IMR-90 (cell line): ENCODE data around the gene ROCK2. TPM values are rescaled to one million over a fixed set of nuclear protein-coding genes. Genes with fewer than 3 reads are reported as not detected.

Experiments used
- ATAC-seq: fragments of 200-7000 bp; cut with Tn5 transposase; 2 replicates; pipeline ENCODE4 v1.9.1; 2020; ENCODE audit warnings: low read depth, mild to moderate bottlenecking, moderate library complexity
- BruUV-seq: library from RNA; stranded (reverse); fragments of 400-500 nt; replicated peaks from 2 replicates; lab custom pipeline; 2021; lab: Mats Ljungman, UMichigan
- CTCF ChIA-PET: fragments of 300-600 bp; formaldehyde crosslinking; extraction: SDS; loops from one replicate; lab custom pipeline; 2021; ENCODE audit warnings: antibody characterized with exemption; lab: Yijun Ruan, JAX
- POLR2A ChIA-PET: fragments of 300-600 bp; sonication (Branson Sonifier 250); formaldehyde crosslinking; loops from one replicate; lab custom pipeline; 2022; ENCODE audit warnings: antibody characterized with exemption; ENCODE audit not compliant: unreplicated experiment; lab: Charles Lee
- DNase-seq: peaks from one replicate; pipeline ENCODE4 v3.0.0; 2013
- H2AFZ ChIP-seq: replicated peaks from 2 replicates; pipeline ENCODE3; 2013; ENCODE audit warnings: low read length, mild to moderate bottlenecking; ENCODE audit not compliant: poor library complexity
- H2AK5ac ChIP-seq: 2 replicates; pipeline ENCODE4 v1.6.1; 2013; ENCODE audit warnings: low read depth, low read length, inconsistent platforms
- H2AK9ac ChIP-seq: replicated peaks from 2 replicates; pipeline ENCODE3; 2013; ENCODE audit warnings: mild to moderate bottlenecking, low read depth, low read length, moderate library complexity; ENCODE audit not compliant: poor library complexity
- H2BK120ac ChIP-seq: 2 replicates; pipeline ENCODE4 v1.6.1; 2013; ENCODE audit warnings: low read depth, low read length, inconsistent platforms
- H2BK15ac ChIP-seq: 3 replicates; pipeline ENCODE4 v1.6.1; 2013; ENCODE audit warnings: low read depth, low read length, inconsistent platforms
- H2BK20ac ChIP-seq: 2 replicates; pipeline ENCODE4 v1.6.1; 2013; ENCODE audit warnings: low read depth, mild to moderate bottlenecking, inconsistent platforms, low read length, moderate library complexity
- H2BK5ac ChIP-seq: 2 replicates; pipeline ENCODE4 v1.6.1; 2013; ENCODE audit warnings: mild to moderate bottlenecking, low read depth, low read length, inconsistent platforms; ENCODE audit not compliant: poor library complexity, severe bottlenecking
- H3K14ac ChIP-seq: replicated peaks from 2 replicates; pipeline ENCODE4 v1.6.1; 2013; ENCODE audit warnings: low read depth, low read length, inconsistent platforms
- H3K18ac ChIP-seq: 2 replicates; pipeline ENCODE4 v1.6.1; 2013; ENCODE audit warnings: low read depth, low read length, control low read depth
- H3K23ac ChIP-seq: 2 replicates; pipeline ENCODE4 v1.6.1; 2013; ENCODE audit warnings: low read depth, low read length, inconsistent platforms
- H3K27ac ChIP-seq: 2 replicates; pipeline ENCODE4 v1.5.1; 2013; ENCODE audit warnings: mild to moderate bottlenecking, control low read depth, low read length; ENCODE audit not compliant: insufficient read depth
- H3K27me3 ChIP-seq: 2 replicates; pipeline ENCODE4 v1.6.1; 2013; ENCODE audit warnings: low read length; ENCODE audit not compliant: control insufficient read depth, insufficient read depth
- H3K36me3 ChIP-seq: 2 replicates; pipeline ENCODE4 v1.6.1; 2013; ENCODE audit warnings: low read length, mixed read lengths; ENCODE audit not compliant: control insufficient read depth, insufficient read depth
- H3K4ac ChIP-seq: 2 replicates; pipeline ENCODE4 v1.6.1; 2013; ENCODE audit warnings: low read depth, low read length, inconsistent platforms
- H3K4me1 ChIP-seq: 2 replicates; pipeline ENCODE4 v1.6.1; 2013; ENCODE audit warnings: low read length, mixed read lengths; ENCODE audit not compliant: control insufficient read depth, insufficient read depth
- H3K4me2 ChIP-seq: 2 replicates; pipeline ENCODE4 v1.6.1; 2013; ENCODE audit warnings: low read depth, mild to moderate bottlenecking, control low read depth, low read length, moderate library complexity
- H3K4me3 ChIP-seq: 2 replicates; pipeline ENCODE4 v1.5.1; 2013; ENCODE audit warnings: low read depth, mild to moderate bottlenecking, control low read depth, low read length, moderate library complexity; ENCODE audit not compliant: insufficient read depth
- H3K56ac ChIP-seq: 2 replicates; pipeline ENCODE4 v1.6.1; 2013; ENCODE audit warnings: low read length, inconsistent platforms; ENCODE audit not compliant: insufficient read depth; ENCODE audit errors: extremely low read depth
- H3K79me1 ChIP-seq, 2 experiments: 2 replicates each; pipeline ENCODE4 v1.6.1; 2013; ENCODE audit warnings: low read length in 2 of 2, inconsistent platforms in 1 of 2, low read depth in 1 of 2
- H3K9ac ChIP-seq: 2 replicates; pipeline ENCODE4 v1.6.1; 2013; ENCODE audit warnings: low read depth, low read length, control low read depth
- H3K9me1 ChIP-seq: 2 replicates; pipeline ENCODE4 v1.6.1; 2013; ENCODE audit warnings: low read length, inconsistent platforms; ENCODE audit not compliant: insufficient read depth
- H3K9me3 ChIP-seq: 2 replicates; pipeline ENCODE4 v1.6.1; 2013; ENCODE audit warnings: low read length; ENCODE audit not compliant: control insufficient read depth, insufficient read depth
- H4K20me1 ChIP-seq: 2 replicates; pipeline ENCODE4 v1.6.1; 2013; ENCODE audit warnings: low read length, inconsistent platforms; ENCODE audit not compliant: insufficient read depth
- H4K5ac ChIP-seq: 2 replicates; pipeline ENCODE4 v1.6.1; 2013; ENCODE audit warnings: mild to moderate bottlenecking, low read depth, low read length, control low read depth
- H4K8ac ChIP-seq, 2 experiments: 2 replicates each; pipeline ENCODE4 v1.6.1; 2013; ENCODE audit warnings: low read depth in 2 of 2, low read length in 2 of 2, control low read depth in 1 of 2, inconsistent platforms in 1 of 2
- H4K91ac ChIP-seq: 2 replicates; pipeline ENCODE4 v1.6.1; 2013; ENCODE audit warnings: low read depth, low read length, inconsistent platforms; ENCODE audit not compliant: insufficient read depth
- CHD1 ChIP-seq: IDR thresholded peaks from 2 replicates; pipeline ENCODE4 v1.6.1; 2012; ENCODE audit warnings: low read depth, low read length, improper control_type of control experiment
- FOS ChIP-seq: fragments of 150-350 bp; IDR thresholded peaks from 2 replicates; pipeline ENCODE4 v1.6.1; 2016; ENCODE audit warnings: low read depth, low read length
- MXI1 ChIP-seq: IDR thresholded peaks from 2 replicates; pipeline ENCODE4 v1.6.1; 2012; ENCODE audit warnings: low read depth, mild to moderate bottlenecking, low read length, moderate library complexity, borderline replicate concordance
- NFE2L2 ChIP-seq: fragments of 150-350 bp; IDR thresholded peaks from 2 replicates; pipeline ENCODE4 v1.6.1; 2016; ENCODE audit warnings: low read depth, mild to moderate bottlenecking, low read length
- RCOR1 ChIP-seq: IDR thresholded peaks from 2 replicates; pipeline ENCODE4 v1.6.1; 2012; ENCODE audit warnings: mild to moderate bottlenecking, low read length, improper control_type of control experiment; ENCODE audit not compliant: insufficient replicate concordance
- RFX5 ChIP-seq: IDR thresholded peaks from 2 replicates; pipeline ENCODE4 v1.8.0; 2012; ENCODE audit warnings: low read depth, mild to moderate bottlenecking, low read length, moderate library complexity
- SMC3 ChIP-seq: fragments of 150-350 bp; IDR thresholded peaks from 2 replicates; pipeline ENCODE4 v1.6.1; 2016; ENCODE audit warnings: low read depth, mild to moderate bottlenecking, antibody characterized with exemption, low read length, moderate library complexity
- WGBS, 2 experiments: methylation state at CpG; one replicate each; pipeline versions ENCODE4 v1.1.5 to v1.1.7; 2013; ENCODE audit warnings: missing lambda C conversion rate in 2 of 2; ENCODE audit not compliant: insufficient read length in 1 of 2; ENCODE audit errors: extremely low coverage in 2 of 2; 5-methylcytosine and 5-hydroxymethylcytosine counted together
- dilution Hi-C: fragments of 300-500 bp; cut with HindIII; formaldehyde crosslinking; loops from one replicate; pipeline ENCODE4 v1.14.3; 2018; ENCODE audit warnings: low sequenced_read_pairs; ENCODE audit not compliant: unreplicated experiment
- in situ Hi-C: fragments of 300-500 bp; cut with MboI; formaldehyde crosslinking; loops from 3 replicates; pipeline ENCODE4 v1.14.3; 2019; ENCODE audit warnings: low sequenced_read_pairs, inconsistent platforms, mixed read lengths
- intact Hi-C: fragments of 100-400 bp; cut with micrococcal nuclease; formaldehyde crosslinking; loops from 2 replicates; pipeline ENCODE4 v1.10.0; 2022
- polyA plus RNA-seq, 3 experiments: library from polyadenylated mRNA; depleted of rRNA; stranded (reverse); fragments of >200 nt; gene quantifications; 2 replicates each; pipeline ENCODE4 v1.2.3, GENCODE V29; 2012; ENCODE audit warnings: low replicate concordance in 1 of 3
- total RNA-seq: library from RNA; depleted of rRNA; stranded (reverse); fragments of >200 nt; gene quantifications from 2 replicates; pipeline ENCODE4 v1.2.3, GENCODE V29; 2012
- TF ChIP-seq, protein P1 (sequence below): fragments of 150-350 bp; IDR thresholded peaks from 2 replicates; pipeline ENCODE4 v1.6.1; 2016; ENCODE audit warnings: low read depth, mild to moderate bottlenecking, low read length, moderate library complexity, borderline replicate concordance
- TF ChIP-seq, protein P2 (sequence below): fragments of 150-350 bp; IDR thresholded peaks from 2 replicates; pipeline ENCODE4 v1.6.1; 2017; ENCODE audit warnings: mild to moderate bottlenecking, antibody characterized with exemption, low read length, low read depth

ROCK2 gene
- total and polyA plus RNA-seq, 2 of the 4 experiments (the other 2 are of a cell fraction), result 9.0 to 28.3 TPM

DNA sequence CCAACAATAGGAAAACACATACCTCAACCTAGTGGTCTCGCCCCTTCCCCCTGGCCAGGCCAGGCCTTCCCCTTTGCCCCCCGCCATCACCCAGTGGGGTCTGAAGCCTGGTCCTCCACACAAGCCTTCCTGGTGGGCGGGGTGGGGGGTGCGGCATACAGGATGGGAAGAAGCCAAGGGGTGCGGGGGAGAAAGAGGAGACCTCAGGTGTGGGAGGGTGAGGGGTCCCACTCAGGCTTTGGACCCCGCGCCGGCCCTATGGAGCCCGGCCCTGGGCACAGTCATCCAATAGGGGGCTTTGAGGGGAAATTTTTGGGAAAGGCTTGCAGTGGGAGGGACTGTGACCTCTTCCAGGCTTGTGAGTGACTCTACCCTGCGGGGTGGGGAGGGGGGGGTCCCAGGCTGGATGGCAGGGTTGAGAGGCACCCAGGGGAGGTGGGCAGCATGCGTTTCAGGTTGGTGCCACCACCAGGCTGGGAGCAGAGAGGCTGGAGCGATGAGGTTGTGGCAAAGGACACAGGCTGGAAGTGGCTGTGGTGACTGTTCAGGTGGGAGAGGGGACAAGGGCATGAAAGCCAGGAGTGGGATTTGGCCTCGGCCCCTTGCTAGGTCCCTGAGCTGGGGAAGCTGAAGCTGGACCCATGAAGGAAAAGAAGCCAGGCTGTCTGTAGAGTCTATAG, 187.9 kb downstream of the ROCK2 start:
- no peak overlapping the region for H2BK5ac ChIP-seq
- no peak overlapping the region for H2BK120ac ChIP-seq
- no peak overlapping the region for H4K5ac ChIP-seq
- no peak for DNase-seq
- H3K4ac ChIP-seq, result no peak overlapping the region
- no peak for ATAC-seq
- no peaks in the 10 kb centered on the region for H3K27me3 ChIP-seq
- H3K18ac ChIP-seq, result no peak overlapping the region
- no peak overlapping the region for H3K14ac ChIP-seq
- H2BK15ac ChIP-seq, result no peak overlapping the region
- dilution Hi-C loops (no loop called here), intact Hi-C loops (no loop called here), in situ Hi-C loops (no loop called here)
- POLR2A ChIA-PET, result no interaction called here
- H4K91ac ChIP-seq, result no peak overlapping the region
- 100% methylated on average over 7 of the region's 13 CpGs; no CpG with 5 or more reads in 1 of the 2 experiments for WGBS, 2 experiments
- peaks cover 2% of the 10 kb centered on the region for H3K36me3 ChIP-seq
- H3K9me3 ChIP-seq, result no peaks in the 10 kb centered on the region
- 0 out of 2 replicates have a peak overlapping the region, but pooled peaks have one; percentile 90 for H3K4me2 ChIP-seq
- no peak overlapping the region for H3K23ac ChIP-seq
- H3K9me1 ChIP-seq, result peaks cover 4% of the 10 kb centered on the region
- H3K4me3 ChIP-seq, result no peak overlapping the region
- peaks cover 0 to 6% of the 10 kb centered on the region in 2 experiments; a peak in 2 of 4 replicates for H3K79me1 ChIP-seq
- CTCF ChIA-PET, result no interaction called here
- H4K8ac ChIP-seq, result no peak overlapping the region; a peak in 1 of 4 replicates
- H3K27ac ChIP-seq, result no peak overlapping the region
- H2AK9ac ChIP-seq, result no peak overlapping the region
- no peak overlapping the region for H2BK20ac ChIP-seq
- peaks cover 5% of the 10 kb centered on the region; the same call in 1 of the 2 replicates for H3K4me1 ChIP-seq
- H2AFZ ChIP-seq, result no peak overlapping the region
- BruUV-seq, result no TSS peak
- H3K9ac ChIP-seq, result no peak overlapping the region; the same call in 1 of the 2 replicates
- H2AK5ac ChIP-seq, result no peak overlapping the region
- no peak overlapping the region for H3K56ac ChIP-seq
- TF ChIP-seq SMC3 (no peak), NFE2L2 (no peak), RCOR1 (no peak), FOS (no peak), MXI1 (no peak), CHD1 (no peak), RFX5 (no peak)
- TF ChIP-seq, protein P1, sequence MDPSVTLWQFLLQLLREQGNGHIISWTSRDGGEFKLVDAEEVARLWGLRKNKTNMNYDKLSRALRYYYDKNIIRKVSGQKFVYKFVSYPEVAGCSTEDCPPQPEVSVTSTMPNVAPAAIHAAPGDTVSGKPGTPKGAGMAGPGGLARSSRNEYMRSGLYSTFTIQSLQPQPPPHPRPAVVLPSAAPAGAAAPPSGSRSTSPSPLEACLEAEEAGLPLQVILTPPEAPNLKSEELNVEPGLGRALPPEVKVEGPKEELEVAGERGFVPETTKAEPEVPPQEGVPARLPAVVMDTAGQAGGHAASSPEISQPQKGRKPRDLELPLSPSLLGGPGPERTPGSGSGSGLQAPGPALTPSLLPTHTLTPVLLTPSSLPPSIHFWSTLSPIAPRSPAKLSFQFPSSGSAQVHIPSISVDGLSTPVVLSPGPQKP, result no peak
- TF ChIP-seq, protein P2, sequence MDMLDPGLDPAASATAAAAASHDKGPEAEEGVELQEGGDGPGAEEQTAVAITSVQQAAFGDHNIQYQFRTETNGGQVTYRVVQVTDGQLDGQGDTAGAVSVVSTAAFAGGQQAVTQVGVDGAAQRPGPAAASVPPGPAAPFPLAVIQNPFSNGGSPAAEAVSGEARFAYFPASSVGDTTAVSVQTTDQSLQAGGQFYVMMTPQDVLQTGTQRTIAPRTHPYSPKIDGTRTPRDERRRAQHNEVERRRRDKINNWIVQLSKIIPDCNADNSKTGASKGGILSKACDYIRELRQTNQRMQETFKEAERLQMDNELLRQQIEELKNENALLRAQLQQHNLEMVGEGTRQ, result no peak
- H4K20me1 ChIP-seq, result no peaks in the 10 kb centered on the region
